Right lobe of liver (tissue), 6 donors: ENCODE measurements around the gene SOX15. TPM values are rescaled to one million over a fixed set of nuclear protein-coding genes. Genes with fewer than 3 reads are reported as not detected.

ENCODE experiments used
- ATAC-seq, 4 donors: fragments of 200-7000 bp; cut with Tn5 transposase; one replicate each; pipeline ENCODE4 v1.9.1; 2020; ENCODE audit warnings: mild to moderate bottlenecking in 4 of 4, moderate library complexity in 4 of 4
- DNase-seq, 3 donors: peaks; one replicate each; pipeline ENCODE4 v3.0.0-alpha.2; 2020
- H3K27ac ChIP-seq, 3 donors: fragments of 200-600 bp; one replicate each; pipeline ENCODE4 v1.8.0; 2022
- H3K27me3 ChIP-seq, 2 donors: fragments of 200-600 bp; one replicate each; pipeline ENCODE4 v1.8.0; 2022
- H3K36me3 ChIP-seq, 4 donors: fragments of 200-600 bp; sonication (generic) in 1 of 4; one replicate each; pipeline versions ENCODE4 v1.5.1 to v1.8.0; 2017 to 2022; ENCODE audit warnings: control low read depth in 1 of 4
- H3K4me1 ChIP-seq, 4 donors: fragments of 200-600 bp; sonication (generic) in 1 of 4; one replicate each; pipeline versions ENCODE4 v1.5.1 to v1.8.0; 2017 to 2022; ENCODE audit warnings: control low read depth in 1 of 4
- H3K4me3 ChIP-seq, 3 donors: fragments of 200-600 bp; one replicate each; pipeline ENCODE4 v1.8.0; 2022
- H3K9me3 ChIP-seq, 4 donors: fragments of 200-600 bp; sonication (generic) in 1 of 4; one replicate each; pipeline versions ENCODE4 v1.5.1 to v1.8.0; 2017 to 2022; ENCODE audit warnings: control low read depth in 1 of 4
- CTCF ChIP-seq, 4 donors: fragments of 200-600 bp in 3 of 4; fragments of 450-650 bp in 1 of 4; IDR thresholded peaks; one replicate each; pipeline versions ENCODE4 v1.5.1 to v1.8.0; 2016 to 2022; ENCODE audit warnings: antibody characterized with exemption in 4 of 4, mild to moderate bottlenecking in 2 of 4
- POLR2A ChIP-seq: fragments of 450-650 bp; IDR thresholded peaks from one replicate; pipeline ENCODE4 v1.6.1; 2017; ENCODE audit warnings: antibody characterized with exemption, mild to moderate bottlenecking
- WGBS: methylation state at CpG from one replicate; pipeline ENCODE4 v1.1.6; 2018; ENCODE audit warnings: low coverage, low lambda C conversion rate; ENCODE audit not compliant: insufficient coverage; ENCODE audit errors: missing lambda C conversion rate; 5-methylcytosine and 5-hydroxymethylcytosine counted together
- intact Hi-C, 2 donors: fragments of 100-400 bp; cut with DNase I; formaldehyde crosslinking; loops; one replicate each; pipeline versions ENCODE4 v1.11.2 to v1.14.1; 2022
- total RNA-seq, 6 experiments: library from RNA; depleted of rRNA in 2 of 6; stranded (reverse); fragments of >200 nt in 2 of 6; fragmentation: NEBNext Ultra II Directional in 3 of 6; extraction: Animal tissue kit (Norgen Biotek cat#: 25700) in 3 of 6; gene quantifications; one replicate each; pipeline versions ENCODE4 v1.1.0 to v1.2.4, GENCODE V29; 2016 to 2023
- donor health status: DM: no; HTN: yes; CAD: no.
- donor health status: DM: no; HTN: no; CAD: no.
- donor health status: DM: no; HTN: no; CAD: no.
- donor health status: DM: no; HTN: yes; CAD: no.
- donor health status: DM: no; HTN: yes; CAD: no.

The SOX15 gene
- total RNA-seq, 6 experiments from 2014 or later: not detected

- no peaks in the 10 kb centered on the region for H3K9me3 ChIP-seq
- peak overlapping the region; percentile 61 to 83 (median 76) for H3K4me3 ChIP-seq
- DNase-seq: no peak
- peak overlapping the region; percentile 55 to 85 (median 82) for H3K27ac ChIP-seq
- no peak for ATAC-seq
- H3K36me3 ChIP-seq: no peaks in the 10 kb centered on the region
- peaks cover 0 to 36% (median 9%) of the 10 kb centered on the region in 4 donors for H3K4me1 ChIP-seq
- intact Hi-C loops: no loop called here
- TF ChIP-seq POLR2A (no peak), CTCF (IDR thresholded peaks at IDR 0.05) (no peak)
- H3K27me3 ChIP-seq: no peaks in the 10 kb centered on the region
- 3% methylated on average over 13 of the region's 20 CpGs for WGBS
Measured at GRCh38 chr17:7613769-7614424, 24.0 kb upstream of the SOX15 start.

DNA sequence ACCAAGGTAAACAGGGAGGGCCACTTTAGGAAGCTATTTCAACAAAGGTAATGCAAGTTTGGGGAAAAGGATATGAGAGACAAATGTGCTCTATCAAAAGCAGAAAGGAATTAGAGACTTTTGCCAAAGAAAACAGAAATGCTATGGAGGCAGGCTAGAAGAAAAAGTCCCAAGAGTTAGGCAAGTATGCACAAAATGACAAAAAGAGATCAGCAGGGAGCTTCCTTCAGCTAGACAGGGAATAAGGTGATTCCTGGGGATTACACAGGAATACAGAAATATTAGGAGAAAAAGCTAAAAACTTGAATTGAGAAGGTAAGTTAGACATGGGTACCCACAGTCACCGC is 22.4 kb upstream of the SOX15 start:
- no peak for TF ChIP-seq POLR2A
- no peak for TF ChIP-seq CTCF (IDR thresholded peaks at IDR 0.05)

GRCh38 chr17:7611635-7612293 is 21.9 kb upstream of the SOX15 start:
- no peak for ATAC-seq
- WGBS: 35% methylated on average over 3 of the region's 3 CpGs
- no peak for DNase-seq
- Histone ChIP-seq H3K4me3 (peak overlapping the region in 1 of 3 donors; percentile 1), H3K27me3 (no peaks in the 10 kb centered on the region), H3K27ac (peak overlapping the region in 1 of 3 donors; percentile 26), H3K4me1 (peaks cover 0 to 36% (median 9%) of the 10 kb centered on the region in 4 donors), H3K36me3 (no peaks in the 10 kb centered on the region), H3K9me3 (no peaks in the 10 kb centered on the region)
- no peak for TF ChIP-seq POLR2A
- TF ChIP-seq CTCF (IDR thresholded peaks at IDR 0.05): no peak
- intact Hi-C loops: no loop called here

More for the DNA sequence above, 22.4 kb upstream of the SOX15 start:
- peak overlapping the region in 1 of 3 donors; percentile 1 for H3K4me3 ChIP-seq
- ATAC-seq (no peak), DNase-seq (no peak)
- 86% methylated on average over 1 of the region's 1 CpG for WGBS
- peak overlapping the region in 1 of 3 donors; percentile 26 for H3K27ac ChIP-seq
- peaks cover 0 to 36% (median 9%) of the 10 kb centered on the region in 4 donors for H3K4me1 ChIP-seq
- no peaks in the 10 kb centered on the region for H3K9me3 ChIP-seq
- no peaks in the 10 kb centered on the region for H3K36me3 ChIP-seq
- H3K27me3 ChIP-seq: no peaks in the 10 kb centered on the region
- intact Hi-C loops: no loop called here

GRCh38 chr17:7610641-7611040 is 20.7 kb upstream of the SOX15 start:
- 100% methylated on average over 1 of the region's 2 CpGs for WGBS
- Histone ChIP-seq H3K27me3 (no peaks in the 10 kb centered on the region), H3K9me3 (no peaks in the 10 kb centered on the region), H3K4me1 (peaks cover 0 to 36% (median 9%) of the 10 kb centered on the region in 4 donors), H3K27ac (no peak overlapping the region), H3K36me3 (peaks cover 0 to 4% (median 2%) of the 10 kb centered on the region in 4 donors), H3K4me3 (no peak overlapping the region)
- no peak for ATAC-seq
- intact Hi-C loops: no loop called here
- DNase-seq: no peak
- TF ChIP-seq POLR2A (no peak), CTCF (IDR thresholded peaks at IDR 0.05) (no peak)
